Omental fat pad (tissue), 4 donors: ENCODE data around the gene HDAC1. TPM values are rescaled to one million over a fixed set of nuclear protein-coding genes. Genes with fewer than 3 reads are reported as not detected.

Experiments
- ATAC-seq: fragments of 150-250 bp; one replicate; pipeline ENCODE4 v1.9.1; 2016; ENCODE audit warnings: mild to moderate bottlenecking, moderate library complexity; ENCODE audit not compliant: low FRiP score
- DNase-seq: peaks from one replicate; pipeline ENCODE4 v3.0.0-alpha.2; 2019; ENCODE audit warnings: low spot score
- CTCF ChIP-seq, 3 donors: fragments of 450-650 bp; IDR thresholded peaks; one replicate each; pipeline ENCODE4 v1.5.1; 2016 to 2017; ENCODE audit warnings: antibody characterized with exemption in 3 of 3, mild to moderate bottlenecking in 3 of 3, moderate library complexity in 2 of 3
- total RNA-seq, 4 donors: library from RNA; depleted of rRNA; stranded (reverse); fragments of >200 nt; gene quantifications; one replicate each; pipeline ENCODE4 v1.1.0, GENCODE V29; 2016

HDAC1 gene
- total RNA-seq, 4 donors from 2014 or later: 32.3 to 52.6 (median 39.5) TPM

- TF ChIP-seq CTCF (IDR thresholded peaks at IDR 0.05): no peak
- DNase-seq (no peak), ATAC-seq (no peak)
Measured at GRCh38 chr1:32266921-32267591, 24.8 kb upstream of the HDAC1 start.

- no peak for ATAC-seq
- no peak for DNase-seq
- no peak for TF ChIP-seq CTCF (IDR thresholded peaks at IDR 0.05)
Measured at GRCh38 chr1:32269744-32270143, 22.1 kb upstream of the HDAC1 start.

DNA sequence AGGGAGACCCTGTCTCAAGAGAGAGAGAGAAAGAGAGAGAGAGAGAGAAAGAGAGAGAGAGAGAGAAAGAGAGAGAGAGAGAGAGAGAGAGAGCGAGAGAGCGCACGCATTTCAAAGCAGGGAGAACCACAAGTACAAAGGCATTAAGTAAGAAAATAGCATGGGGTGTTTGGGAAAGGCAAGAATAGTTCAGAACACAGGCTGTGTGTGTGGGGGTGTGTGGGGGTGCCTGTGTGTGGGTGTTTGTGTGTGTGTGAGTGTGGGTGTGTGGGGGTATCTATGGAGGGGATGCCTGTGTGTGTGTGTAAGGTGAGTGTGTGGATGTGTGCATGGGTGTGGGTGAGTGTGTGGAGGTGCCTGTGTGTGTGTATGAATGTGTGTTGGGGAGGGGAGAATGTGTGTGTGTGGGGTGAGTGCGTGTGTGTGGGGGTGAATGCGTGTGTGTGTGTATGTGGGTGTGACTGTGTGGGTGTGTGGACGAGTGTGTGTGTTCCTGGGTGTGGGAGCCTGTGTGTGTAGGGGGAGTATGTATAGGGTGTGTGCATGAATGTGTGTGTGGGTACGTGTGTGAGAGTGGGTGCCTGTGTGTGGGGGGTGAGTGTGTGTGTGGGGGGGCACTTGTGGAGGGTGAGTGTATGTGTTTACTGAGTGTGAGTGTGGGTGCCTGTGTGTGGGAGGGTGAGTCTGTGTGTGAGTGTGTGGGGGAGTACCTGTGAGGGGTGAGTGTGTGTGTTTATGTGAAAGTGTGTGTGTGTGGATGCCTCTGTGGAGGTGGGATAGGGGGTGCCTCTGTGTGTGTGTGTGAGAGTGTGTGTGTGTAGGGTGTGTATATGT lies 19.1 kb upstream of the HDAC1 start:
- ATAC-seq (no peak), DNase-seq (no peak)
- no peak for TF ChIP-seq CTCF (IDR thresholded peaks at IDR 0.05)

DNA sequence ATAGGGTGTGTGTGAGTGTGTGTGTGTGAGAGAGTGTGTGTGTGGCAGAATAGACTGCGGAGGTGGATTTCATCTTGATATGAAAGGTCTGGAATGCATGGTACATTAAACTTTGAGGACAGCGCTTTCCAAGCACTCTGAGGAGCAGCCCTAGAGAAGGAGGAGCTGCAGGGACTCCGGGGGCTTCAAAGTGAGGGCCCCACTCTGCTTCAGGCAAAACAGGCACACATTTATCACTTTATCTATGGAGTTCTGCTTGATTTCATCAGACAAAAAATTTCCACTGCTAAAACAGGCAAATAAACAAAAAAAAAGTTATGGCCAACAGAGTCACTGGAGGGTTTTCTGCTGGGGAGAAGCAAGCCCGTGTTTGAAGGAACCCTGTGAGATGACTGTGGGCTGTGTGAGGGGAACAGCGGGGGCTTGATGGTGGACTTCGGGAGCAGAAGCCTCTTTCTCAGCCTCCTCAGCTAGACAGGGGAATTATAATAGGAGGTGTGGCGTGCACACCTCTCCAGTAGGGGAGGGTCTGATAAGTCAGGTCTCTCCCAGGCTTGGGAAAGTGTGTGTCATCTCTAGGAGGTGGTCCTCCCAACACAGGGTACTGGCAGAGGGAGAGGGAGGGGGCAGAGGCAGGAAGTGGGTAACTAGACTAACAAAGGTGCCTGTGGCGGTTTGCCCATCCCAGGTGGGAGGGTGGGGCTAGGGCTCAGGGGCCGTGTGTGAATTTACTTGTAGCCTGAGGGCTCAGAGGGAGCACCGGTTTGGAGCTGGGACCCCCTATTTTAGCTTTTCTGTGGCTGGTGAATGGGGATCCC lies 18.3 kb upstream of the HDAC1 start:
- no peak for TF ChIP-seq CTCF (IDR thresholded peaks at IDR 0.05)
- ATAC-seq: no peak
- DNase-seq: no peak

- no peak for DNase-seq
- TF ChIP-seq CTCF (IDR thresholded peaks at IDR 0.05): no peak
- ATAC-seq: no peak
Measured at GRCh38 chr1:32274646-32275340, 17.1 kb upstream of the HDAC1 start.

- TF ChIP-seq CTCF (IDR thresholded peaks at IDR 0.05): no peak
- no peak for DNase-seq
- ATAC-seq: no peak
Measured at GRCh38 chr1:32275424-32275823, 16.5 kb upstream of the HDAC1 start.
